ENCODE measurements around the gene PIGH.

Gene PIGH

DNA sequence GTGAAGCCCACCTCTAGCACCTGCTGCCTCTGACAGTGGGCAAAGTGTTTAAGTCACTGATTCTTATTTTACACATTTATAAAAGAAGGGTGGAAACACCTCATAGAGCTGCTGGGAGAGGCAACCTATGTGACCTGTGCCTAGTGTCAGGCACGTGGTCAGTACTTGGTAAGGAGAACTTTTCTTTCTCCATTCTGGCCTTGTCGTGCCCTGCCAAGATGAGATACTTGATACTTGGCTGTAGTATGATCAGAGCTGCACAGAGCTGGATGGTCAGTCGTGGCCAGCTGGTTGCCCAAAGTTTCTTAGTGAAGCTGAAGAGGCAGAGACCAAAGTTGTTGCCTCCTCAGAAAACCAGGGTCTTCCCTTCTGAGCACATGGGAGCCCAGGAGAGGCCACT lies 42.4 kb downstream of the PIGH start:
- TF ChIP-seq, protein P1, sequence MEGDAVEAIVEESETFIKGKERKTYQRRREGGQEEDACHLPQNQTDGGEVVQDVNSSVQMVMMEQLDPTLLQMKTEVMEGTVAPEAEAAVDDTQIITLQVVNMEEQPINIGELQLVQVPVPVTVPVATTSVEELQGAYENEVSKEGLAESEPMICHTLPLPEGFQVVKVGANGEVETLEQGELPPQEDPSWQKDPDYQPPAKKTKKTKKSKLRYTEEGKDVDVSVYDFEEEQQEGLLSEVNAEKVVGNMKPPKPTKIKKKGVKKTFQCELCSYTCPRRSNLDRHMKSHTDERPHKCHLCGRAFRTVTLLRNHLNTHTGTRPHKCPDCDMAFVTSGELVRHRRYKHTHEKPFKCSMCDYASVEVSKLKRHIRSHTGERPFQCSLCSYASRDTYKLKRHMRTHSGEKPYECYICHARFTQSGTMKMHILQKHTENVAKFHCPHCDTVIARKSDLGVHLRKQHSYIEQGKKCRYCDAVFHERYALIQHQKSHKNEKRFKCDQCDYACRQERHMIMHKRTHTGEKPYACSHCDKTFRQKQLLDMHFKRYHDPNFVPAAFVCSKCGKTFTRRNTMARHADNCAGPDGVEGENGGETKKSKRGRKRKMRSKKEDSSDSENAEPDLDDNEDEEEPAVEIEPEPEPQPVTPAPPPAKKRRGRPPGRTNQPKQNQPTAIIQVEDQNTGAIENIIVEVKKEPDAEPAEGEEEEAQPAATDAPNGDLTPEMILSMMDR (IDR thresholded peaks at IDR 0.05; ENCODE audit: low read depth, low read length), result no peak
- DNase-seq (ENCODE audit: extremely low read depth, low read depth), result no peak

DNA sequence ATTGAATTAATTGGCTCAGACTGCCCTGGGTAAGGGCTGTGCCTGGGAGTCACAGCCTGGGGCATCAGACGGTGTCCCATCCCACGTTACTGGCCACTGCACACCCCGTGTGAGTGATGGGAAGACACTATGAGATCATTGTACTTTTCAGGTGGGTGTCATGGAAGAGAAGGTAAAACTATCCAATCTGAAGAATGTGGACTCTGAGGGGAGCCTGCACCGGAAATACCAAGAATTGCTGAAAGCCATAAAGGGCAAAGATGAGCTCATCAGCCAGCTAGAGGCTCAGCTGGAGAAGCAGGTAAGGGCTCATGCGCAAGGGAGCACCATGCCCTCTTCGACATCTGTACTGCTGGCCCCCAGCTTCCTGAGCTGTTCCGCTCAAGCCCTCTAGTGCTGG lies 43.0 kb downstream of the PIGH start:
- DNase-seq (ENCODE audit: extremely low read depth, low read depth), result no peak
- TF ChIP-seq, protein P1 (IDR thresholded peaks at IDR 0.05; ENCODE audit: low read depth, low read length), result no peak

DNA sequence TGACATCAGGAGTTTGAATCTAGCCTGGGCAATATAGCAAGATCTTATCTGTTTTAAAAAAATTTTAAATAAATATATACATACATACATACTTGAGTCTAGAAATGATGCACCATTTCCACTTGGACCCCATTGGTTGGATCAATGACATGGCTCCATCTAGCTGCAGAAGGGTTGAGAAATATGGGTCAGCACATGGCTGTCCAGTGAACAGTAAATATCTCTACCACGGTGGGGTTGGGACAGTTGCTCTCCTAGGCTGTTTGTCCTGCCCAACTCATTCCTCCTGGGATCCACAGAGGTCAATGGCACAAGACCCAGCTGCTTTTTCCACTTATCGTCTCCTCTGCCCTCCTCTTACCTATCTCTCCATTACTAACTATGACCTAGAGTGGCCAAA lies 43.4 kb downstream of the PIGH start:
- TF ChIP-seq, protein P1 (IDR thresholded peaks at IDR 0.05; ENCODE audit: low read depth, low read length), result no peak

DNA sequence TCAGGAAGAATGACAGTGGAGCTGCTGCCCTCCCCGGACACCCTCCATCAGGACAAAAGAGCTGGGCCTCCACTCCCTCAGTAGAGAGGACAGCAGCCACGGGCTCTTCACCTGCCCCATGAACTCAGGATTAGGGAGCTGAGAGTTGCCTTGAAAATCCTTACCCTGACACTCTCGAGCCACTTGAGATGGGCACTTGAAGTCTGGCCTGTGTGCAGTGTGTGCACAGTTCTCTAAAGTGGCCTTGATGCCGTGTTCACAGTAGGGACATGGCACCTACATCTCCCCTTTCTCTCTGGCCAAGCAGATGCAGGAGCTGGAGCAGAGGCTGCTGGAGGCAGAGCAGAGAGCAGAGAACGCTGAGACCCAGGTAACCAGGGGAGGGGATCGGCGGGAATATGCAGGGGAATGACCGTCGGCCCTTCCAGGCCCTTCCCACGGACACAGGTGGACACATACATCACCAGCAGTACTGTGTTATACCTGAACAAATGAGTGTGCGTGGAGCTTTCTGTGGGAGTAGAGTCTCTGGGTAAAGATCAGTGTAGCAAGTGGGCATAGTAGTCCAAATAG lies 44.5 kb downstream of the PIGH start:
- DNase-seq (ENCODE audit: extremely low read depth, low read depth), result no peak
- TF ChIP-seq, protein P1 (IDR thresholded peaks at IDR 0.05; ENCODE audit: low read depth, low read length), result no peak

More for the DNA sequence above, 43.4 kb downstream of the PIGH start:
- no peak for DNase-seq (ENCODE audit: extremely low read depth, low read depth)

DNA sequence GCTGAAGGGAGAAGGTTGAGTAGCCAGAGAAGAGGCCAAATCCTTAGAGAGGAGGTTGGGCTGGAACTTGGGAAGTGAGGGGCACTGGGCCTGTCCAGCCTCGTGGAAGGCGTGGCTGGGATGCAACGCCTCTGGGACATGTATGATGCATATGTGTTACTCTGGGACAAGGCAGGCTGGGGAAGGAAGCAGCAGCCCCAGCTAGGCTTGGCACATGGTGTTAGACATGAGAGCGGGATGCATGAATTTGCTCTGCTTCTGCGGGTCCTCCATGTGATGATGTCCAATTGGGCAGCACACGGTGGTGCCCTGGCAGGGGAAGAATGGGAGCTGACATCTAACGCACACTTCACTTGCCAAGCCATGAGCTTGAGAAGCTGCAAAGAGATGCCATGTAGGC lies 45.7 kb downstream of the PIGH start:
- no peak for DNase-seq (ENCODE audit: extremely low read depth, low read depth)
- TF ChIP-seq, protein P1 (IDR thresholded peaks at IDR 0.05; ENCODE audit: low read depth, low read length), result no peak

DNA sequence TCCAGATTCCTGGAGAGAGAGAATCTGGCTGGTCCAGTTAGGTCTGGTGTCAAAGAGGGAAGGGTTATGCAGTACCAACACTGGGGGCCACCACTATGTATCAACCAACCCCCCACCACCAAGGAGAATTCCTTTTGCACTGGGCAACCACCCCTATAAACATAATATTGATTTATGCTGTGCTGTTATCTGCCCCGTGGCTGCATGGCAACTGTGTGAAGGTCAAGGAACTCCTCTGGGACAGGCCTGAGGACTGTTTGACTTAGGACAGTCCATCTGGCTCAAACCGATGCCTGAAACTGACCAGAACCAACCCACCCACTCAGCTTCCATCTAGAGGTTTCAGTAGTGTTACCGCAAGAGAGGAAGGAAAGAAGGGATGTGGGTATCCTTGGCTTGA lies 46.5 kb downstream of the PIGH start:
- DNase-seq (ENCODE audit: extremely low read depth, low read depth), result no peak
- TF ChIP-seq, protein P1 (IDR thresholded peaks at IDR 0.05; ENCODE audit: low read depth, low read length), result no peak

DNA sequence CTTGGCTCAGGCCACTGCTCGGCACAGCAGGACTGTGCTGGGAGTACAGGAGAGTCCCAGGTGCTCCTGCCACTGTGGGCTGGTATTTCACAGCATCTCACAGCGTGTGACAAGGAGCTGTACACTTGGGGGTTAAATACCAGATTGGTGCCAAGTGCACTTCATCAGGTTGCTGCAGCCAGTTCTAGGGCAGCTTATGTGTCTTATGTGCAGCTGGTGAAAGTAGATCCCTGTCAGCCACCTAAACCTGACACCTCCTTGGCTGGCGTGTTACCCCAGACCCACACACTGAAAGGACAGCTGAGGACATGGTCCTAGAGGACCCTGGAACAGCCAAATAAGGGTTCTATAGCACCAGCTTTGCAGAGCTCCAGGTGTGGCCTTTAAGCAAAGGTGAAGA lies 48.1 kb downstream of the PIGH start:
- TF ChIP-seq, protein P1 (IDR thresholded peaks at IDR 0.05; ENCODE audit: low read depth, low read length), result no peak
- no peak for DNase-seq (ENCODE audit: extremely low read depth, low read depth)

Data from AG09319 (cell line).